ENCODE measurements around the gene NPEPPS. TPM values are rescaled to one million over a fixed set of nuclear protein-coding genes. Genes with fewer than 3 reads are reported as not detected.

The NPEPPS gene
- total RNA-seq, 4 donors from 2014 or later: 96.8 to 317 (median 124) TPM

DNA sequence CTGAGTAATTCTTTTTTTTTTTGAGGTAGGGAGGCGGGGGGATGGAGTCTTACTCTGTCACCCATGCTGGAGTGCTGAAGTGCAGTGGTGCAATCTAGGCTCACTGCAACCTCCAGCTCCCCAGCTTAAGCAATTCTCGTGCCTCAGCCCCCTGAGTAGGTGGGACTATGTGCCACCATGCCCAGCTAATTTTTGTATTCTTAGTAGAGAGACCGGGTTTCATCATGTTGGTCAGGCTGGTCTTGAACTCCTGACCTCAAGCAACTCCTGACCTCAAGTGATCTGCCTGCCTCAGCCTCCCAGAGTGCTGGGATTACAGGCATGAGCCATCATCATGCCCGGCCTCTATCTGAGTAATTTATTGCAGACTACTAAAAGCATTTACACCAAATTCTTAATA lies 138.2 kb downstream of the NPEPPS start:
- H3K27me3 ChIP-seq: no peaks in the 10 kb centered on the region
- 93% methylated on average over 4 of the region's 4 CpGs for WGBS
- peaks cover 98% of the 10 kb centered on the region for H3K36me3 ChIP-seq
- no peak overlapping the region for H3K4me3 ChIP-seq
- H3K9me3 ChIP-seq: no peaks in the 10 kb centered on the region
- TF ChIP-seq EP300 (IDR thresholded peaks at IDR 0.05) (no peak), POLR2AphosphoS5 (IDR thresholded peaks at IDR 0.05) (no peak), POLR2A (IDR thresholded peaks at IDR 0.05) (no peak)
- TF ChIP-seq, protein P1, sequence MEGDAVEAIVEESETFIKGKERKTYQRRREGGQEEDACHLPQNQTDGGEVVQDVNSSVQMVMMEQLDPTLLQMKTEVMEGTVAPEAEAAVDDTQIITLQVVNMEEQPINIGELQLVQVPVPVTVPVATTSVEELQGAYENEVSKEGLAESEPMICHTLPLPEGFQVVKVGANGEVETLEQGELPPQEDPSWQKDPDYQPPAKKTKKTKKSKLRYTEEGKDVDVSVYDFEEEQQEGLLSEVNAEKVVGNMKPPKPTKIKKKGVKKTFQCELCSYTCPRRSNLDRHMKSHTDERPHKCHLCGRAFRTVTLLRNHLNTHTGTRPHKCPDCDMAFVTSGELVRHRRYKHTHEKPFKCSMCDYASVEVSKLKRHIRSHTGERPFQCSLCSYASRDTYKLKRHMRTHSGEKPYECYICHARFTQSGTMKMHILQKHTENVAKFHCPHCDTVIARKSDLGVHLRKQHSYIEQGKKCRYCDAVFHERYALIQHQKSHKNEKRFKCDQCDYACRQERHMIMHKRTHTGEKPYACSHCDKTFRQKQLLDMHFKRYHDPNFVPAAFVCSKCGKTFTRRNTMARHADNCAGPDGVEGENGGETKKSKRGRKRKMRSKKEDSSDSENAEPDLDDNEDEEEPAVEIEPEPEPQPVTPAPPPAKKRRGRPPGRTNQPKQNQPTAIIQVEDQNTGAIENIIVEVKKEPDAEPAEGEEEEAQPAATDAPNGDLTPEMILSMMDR (IDR thresholded peaks at IDR 0.05): no peak
- H3K27ac ChIP-seq: no peak overlapping the region
- H3K4me1 ChIP-seq: no peaks in the 10 kb centered on the region
- no peak for DNase-seq (ENCODE audit: low spot score in 2 of 2)

DNA sequence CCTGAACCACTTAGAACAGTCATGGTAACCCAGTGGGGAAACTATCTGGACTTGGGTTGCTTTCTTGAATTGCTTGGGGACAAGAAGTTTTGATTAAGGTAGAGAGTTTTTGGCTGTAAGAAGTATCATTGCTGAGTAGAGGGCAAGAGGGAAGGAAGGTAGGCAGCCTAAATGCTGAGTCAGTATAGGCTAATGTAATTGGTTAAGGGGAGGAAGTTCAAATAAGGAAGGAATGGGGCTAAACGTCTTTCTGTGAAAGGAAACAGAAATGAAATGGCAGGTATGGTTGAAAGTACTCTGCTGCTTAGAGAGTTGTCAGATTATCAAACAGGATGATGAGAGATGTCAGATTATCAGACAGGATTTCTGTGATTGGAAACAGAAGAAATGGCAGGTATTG lies 139.2 kb downstream of the NPEPPS start:
- Histone ChIP-seq H3K27me3 (no peaks in the 10 kb centered on the region), H3K9me3 (no peaks in the 10 kb centered on the region), H3K4me1 (no peaks in the 10 kb centered on the region), H3K36me3 (peaks cover 98% of the 10 kb centered on the region), H3K4me3 (no peak overlapping the region), H3K27ac (no peak overlapping the region)
- TF ChIP-seq POLR2A (IDR thresholded peaks at IDR 0.05): no peak
- TF ChIP-seq, protein P1 (IDR thresholded peaks at IDR 0.05): no peak
- no peak for TF ChIP-seq EP300 (IDR thresholded peaks at IDR 0.05)
- no peak for TF ChIP-seq POLR2AphosphoS5 (IDR thresholded peaks at IDR 0.05)
- no peak for DNase-seq (ENCODE audit: low spot score in 2 of 2)
- WGBS: 15% methylated on average over 1 of the region's 1 CpG

Other genes starting within 250 kb of the NPEPPS start
- gene EFCAB13, start 207.2 kb upstream of the NPEPPS start, total RNA-seq: 1 to 10 TPM in 3 of 4 donors, under 1 TPM in 1; 0.26 to 2.8 (median 2.1) TPM
- 100 to 1,000 TPM; 100 to 162 (median 139) TPM for gene KPNB1, start 118.8 kb downstream of the NPEPPS start, total RNA-seq
- 10 to 100 TPM in 1 of 4 donors, 1 to 10 TPM in 3; 4.9 to 10.5 (median 8.4) TPM for gene TBKBP1, start 163.1 kb downstream of the NPEPPS start, total RNA-seq
- under 1 TPM in 1 of 4 donors, not detected in 3; 0.80 TPM for gene TBX21, start 202.1 kb downstream of the NPEPPS start, total RNA-seq

All from suprapubic skin (tissue), 4 donors.